Measurements from ENCODE around the gene IGDCC3.

The IGDCC3 gene

GRCh38 chr15:65377976-65378366 is at the start of gene IGDCC3:
IGDCC3 (minus strand) TSS chr15:65378002; CDS start chr15:65377788, 214 bp downstream.
- DNase-seq, result peak; percentile 53

DNA sequence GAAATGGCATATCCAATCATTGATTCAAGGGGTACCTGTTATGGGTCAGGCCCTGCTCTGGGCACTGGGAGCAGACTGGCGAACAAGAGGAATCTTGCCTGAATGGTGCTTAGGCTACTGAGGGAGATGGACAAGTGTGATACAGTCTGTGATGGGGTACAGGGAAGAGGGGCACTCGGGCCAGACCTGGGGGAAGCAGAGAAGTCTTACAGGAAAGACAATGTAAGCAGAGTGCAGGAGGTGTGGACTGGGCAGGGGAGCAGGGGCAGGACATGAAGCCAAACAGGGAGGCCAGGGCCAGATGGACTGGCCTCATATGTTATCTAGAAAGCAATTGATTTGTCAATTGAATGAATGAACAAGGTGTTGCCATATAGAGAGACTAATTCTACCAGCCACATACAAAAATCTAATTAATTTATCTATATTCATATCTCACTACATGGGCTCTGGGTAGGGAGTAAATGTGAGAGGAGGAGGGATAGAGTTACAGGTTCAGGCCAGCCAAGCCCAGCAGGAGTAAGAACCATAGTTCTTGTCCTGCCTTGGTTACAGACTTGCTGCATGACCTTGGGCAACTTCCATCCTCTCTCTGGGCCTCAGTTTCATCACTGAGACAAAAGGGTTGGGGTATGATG is 48.5 kb upstream of the IGDCC3 start:
- no peak for DNase-seq

- DNase-seq, result no peak
Observed at GRCh38 chr15:65424683-65425082, 46.9 kb upstream of the IGDCC3 start.

DNA sequence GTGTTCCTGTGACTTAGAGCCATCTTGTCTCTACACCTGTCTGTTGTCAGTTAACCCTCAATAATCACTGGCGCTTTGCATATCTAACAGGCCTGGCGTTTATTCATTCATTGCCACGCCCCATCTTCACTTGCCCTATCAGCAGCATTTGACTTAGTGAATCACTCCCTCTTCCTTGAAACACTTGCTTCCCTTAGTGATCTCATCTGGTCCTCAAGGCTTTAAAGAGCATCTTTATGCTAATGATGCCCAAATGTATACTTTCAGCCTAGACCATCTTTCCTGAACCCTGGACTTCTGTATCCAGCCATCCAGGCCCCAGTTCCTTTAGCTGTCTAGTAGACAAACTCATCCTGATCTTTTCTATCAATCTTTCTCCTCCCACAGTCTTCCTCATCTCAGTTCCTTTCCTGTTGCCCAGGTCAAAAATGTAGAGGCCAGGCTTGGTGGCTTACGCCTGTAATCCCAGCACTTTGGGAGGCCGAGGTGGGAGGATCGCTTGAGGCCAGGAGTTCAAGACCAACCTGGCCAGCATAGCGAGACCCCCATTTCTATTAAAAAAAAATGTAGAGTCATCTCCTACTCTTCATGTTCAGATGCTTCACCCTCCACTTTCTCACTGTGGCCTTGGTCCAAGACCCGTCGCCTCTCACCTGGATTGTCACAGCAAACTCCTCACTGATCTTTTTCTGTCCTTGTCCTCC is 46.3 kb upstream of the IGDCC3 start:
- DNase-seq, result no peak

GRCh38 chr15:65423150-65423975 is 45.6 kb upstream of the IGDCC3 start:
- no peak for DNase-seq

DNA sequence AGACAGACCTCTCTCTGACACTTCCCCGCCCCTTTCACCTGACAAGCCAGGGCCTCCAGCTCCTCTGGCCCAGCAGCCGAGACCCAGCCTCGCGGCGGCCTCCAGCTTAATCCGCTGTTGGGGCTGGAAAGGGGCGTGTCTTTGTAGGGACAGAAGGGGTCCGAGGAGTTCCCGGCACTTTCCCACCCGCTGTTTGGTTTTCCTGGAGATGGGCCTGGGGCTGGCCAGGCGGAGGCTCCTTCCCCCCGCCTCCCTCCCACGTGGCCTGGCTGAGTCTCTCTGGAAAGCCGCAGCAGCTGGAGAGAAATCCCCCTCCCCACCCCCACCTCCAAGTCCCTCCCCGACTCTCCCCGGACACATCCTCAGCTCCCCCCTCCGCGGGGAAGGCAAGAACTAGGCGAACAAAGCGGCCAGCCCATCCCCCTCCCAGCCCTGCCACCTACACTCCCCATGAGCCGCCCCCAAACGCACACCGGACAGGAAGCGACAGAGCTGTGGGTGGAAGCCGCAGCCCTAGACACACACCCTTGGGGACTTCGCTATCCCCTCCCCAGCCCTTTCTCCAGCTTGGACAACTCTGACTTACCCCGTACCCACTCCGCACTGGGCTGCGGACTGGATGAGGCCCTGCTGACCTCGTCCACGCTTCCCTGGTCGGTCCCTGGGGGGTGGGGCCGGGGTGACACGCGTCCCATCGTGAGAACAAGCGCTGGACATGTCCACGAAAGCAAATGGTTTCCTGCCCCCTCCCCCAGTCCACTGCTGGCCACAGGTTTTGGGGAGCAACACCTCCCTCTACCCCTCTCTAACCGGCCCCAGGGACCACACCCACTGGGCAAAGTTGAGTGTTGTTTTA is 43.8 kb upstream of the IGDCC3 start:
- peak; percentile 94 for DNase-seq

DNA sequence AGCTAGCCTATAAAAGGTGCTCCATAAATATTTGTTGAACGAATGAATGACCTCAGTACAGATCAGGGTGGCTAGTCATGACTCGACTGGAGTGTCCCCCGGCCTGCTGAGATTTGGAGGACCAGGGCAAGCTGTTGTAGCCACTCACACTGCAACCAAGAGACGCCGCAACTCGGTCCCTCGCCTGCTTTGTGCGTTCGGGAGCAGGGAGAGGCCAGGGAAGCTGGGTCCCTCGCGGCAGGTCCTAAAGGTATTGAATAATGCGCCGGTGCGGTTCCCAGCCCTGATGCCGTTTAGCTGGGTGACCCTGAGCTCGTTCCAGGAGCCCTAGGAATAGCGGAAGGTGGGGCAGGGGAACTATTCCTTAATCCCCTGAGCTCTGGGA is 43.2 kb upstream of the IGDCC3 start:
- no peak for DNase-seq

- DNase-seq, result no peak
Observed at GRCh38 chr15:65418596-65418995, 40.8 kb upstream of the IGDCC3 start.

GRCh38 chr15:65416845-65417416 is 39.1 kb upstream of the IGDCC3 start:
- peak; percentile 86 for DNase-seq

GRCh38 chr15:65414841-65415621 is 37.2 kb upstream of the IGDCC3 start:
- DNase-seq, result peak; percentile 87

GRCh38 chr15:65413760-65414144 is 36.0 kb upstream of the IGDCC3 start:
- DNase-seq, result no peak

- DNase-seq, result no peak
Observed at GRCh38 chr15:65413051-65413759, 35.4 kb upstream of the IGDCC3 start.

GRCh38 chr15:65412556-65412955 is 34.8 kb upstream of the IGDCC3 start:
- no peak for DNase-seq

DNA sequence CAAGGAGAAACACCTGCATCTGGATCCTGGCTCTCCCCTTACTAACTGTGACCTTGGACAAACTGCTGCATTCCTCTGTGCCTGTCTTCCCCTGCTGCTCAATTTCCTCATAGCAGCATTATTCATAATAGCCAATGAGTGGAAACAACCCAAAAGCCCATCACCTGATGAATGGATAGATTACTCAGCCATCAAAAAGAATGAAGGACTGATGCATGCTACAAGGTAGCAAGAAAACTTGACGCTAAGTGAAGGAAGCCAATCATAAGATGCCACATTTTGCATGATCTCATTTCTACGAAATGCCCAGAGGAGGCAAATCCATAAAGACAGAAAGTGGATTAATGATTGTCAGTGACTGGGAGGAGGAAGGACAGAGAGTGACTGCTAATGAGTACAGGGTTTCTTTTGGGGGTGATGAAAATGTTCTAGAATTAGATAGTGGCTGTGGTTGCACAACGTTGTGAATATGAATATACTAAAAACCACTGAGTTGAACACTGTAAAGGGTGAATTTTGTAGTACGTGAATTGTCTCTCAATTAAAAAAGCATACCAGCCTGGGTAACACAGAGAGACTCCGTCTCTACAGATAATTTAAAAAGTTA is 33.8 kb upstream of the IGDCC3 start:
- DNase-seq, result no peak

DNA sequence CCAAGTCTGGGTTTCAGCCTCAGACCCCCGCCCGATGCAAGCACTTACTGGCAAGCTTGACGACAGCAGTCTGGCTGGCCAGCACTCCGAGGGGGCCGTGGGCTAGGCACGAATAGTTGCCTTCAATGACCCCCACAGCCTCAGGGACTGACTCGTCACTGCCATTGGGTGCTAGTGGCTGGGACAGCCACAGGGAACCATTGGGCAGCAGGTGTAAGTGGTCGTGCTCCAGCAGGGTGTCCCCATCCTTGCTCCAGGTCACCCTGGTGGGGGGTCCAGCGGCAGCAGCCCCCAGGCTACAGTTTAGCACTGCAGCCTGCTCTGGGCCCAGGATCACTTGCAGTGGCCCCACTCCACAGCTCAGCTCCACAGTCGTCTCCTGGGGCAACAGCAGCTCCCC is 33.2 kb upstream of the IGDCC3 start:
- DNase-seq, result no peak

- no peak for DNase-seq
Observed at GRCh38 chr15:65410036-65410435, 32.2 kb upstream of the IGDCC3 start.

- peak; percentile 55 for DNase-seq
Observed at GRCh38 chr15:65409036-65409631, 31.3 kb upstream of the IGDCC3 start.

- DNase-seq, result no peak
Observed at GRCh38 chr15:65408324-65409035, 30.7 kb upstream of the IGDCC3 start.

DNA sequence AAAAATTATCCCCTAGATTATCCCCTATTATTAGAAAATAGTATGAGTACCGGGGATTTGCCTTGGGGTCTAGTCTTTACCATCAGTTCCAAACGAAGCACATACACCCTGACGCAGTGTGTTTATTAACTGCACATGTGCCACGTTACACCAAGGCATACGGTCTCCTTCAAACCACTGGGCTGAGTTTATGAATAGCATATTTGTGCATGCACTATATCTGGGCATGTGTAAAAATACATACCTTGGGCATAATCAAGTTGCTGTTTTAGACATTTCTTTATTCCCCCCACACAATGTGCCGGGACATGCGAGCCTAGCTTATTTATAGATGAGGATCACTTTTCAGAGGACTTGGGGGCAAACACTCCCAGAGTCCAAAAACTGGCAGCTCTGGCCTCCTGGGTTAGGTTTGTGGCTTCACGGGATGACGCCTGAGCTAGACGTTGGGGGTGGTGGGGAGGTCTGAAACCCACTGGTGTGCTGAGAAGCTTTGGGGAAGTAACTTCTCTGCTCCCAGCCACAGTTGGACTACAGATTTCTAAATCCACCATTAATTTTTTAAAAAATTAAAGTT is 28.7 kb upstream of the IGDCC3 start:
- DNase-seq, result no peak
